Endothelial cell of umbilical vein (primary cell): ENCODE results near the gene DDAH2. TPM values are rescaled to one million over a fixed set of nuclear protein-coding genes. Genes with fewer than 3 reads are reported as not detected.

ENCODE experiments used
- BruUV-seq: library from RNA; stranded (reverse); fragments of 400-500 nt; replicated peaks from 2 replicates; lab custom pipeline; 2021; lab: Mats Ljungman, UMichigan
- CTCF ChIA-PET: fragments of 300-600, 350-600 bp; sonication (Branson Sonifier 250); formaldehyde crosslinking; loops from one replicate; lab custom pipeline; 2021; ENCODE audit warnings: antibody characterized with exemption, inconsistent platforms; lab: Charles Lee
- POLR2A ChIA-PET: fragments of 300-600, 350-600 bp; sonication (Branson Sonifier 250); formaldehyde crosslinking; loops from one replicate; lab custom pipeline; 2021; ENCODE audit warnings: antibody characterized with exemption, inconsistent platforms; lab: Charles Lee
- DNase-seq: peaks from one replicate; pipeline ENCODE4 v3.0.0-alpha.2; 2011; ENCODE audit warnings: low read depth, low spot score
- FAIRE-seq: peaks from 2 replicates; lab custom pipeline; 2011; peaks lifted over from hg19 to GRCh38; lab: Jason Lieb, UNC
- H2AFZ ChIP-seq: 2 replicates; pipeline ENCODE4 v1.6.0; 2012; ENCODE audit warnings: low read depth, low read length, control low read depth, inconsistent platforms
- H3K27ac ChIP-seq: 2 replicates; pipeline ENCODE4 v1.5.1; 2011; ENCODE audit warnings: low read depth, mild to moderate bottlenecking, control low read depth, low read length, moderate library complexity; ENCODE audit not compliant: insufficient read depth
- H3K27me3 ChIP-seq, 2 experiments: 2 replicates each; pipeline versions ENCODE4 v1.6.0 to v1.6.1; 2011; ENCODE audit warnings: low read length in 2 of 2, mixed read lengths in 1 of 2; ENCODE audit not compliant: control insufficient read depth in 2 of 2, insufficient read depth in 2 of 2
- H3K36me3 ChIP-seq, 2 experiments: 2 replicates in 1 of 2; 3 replicates in 1 of 2; pipeline ENCODE4 v1.5.1; 2011; ENCODE audit warnings: low read length in 2 of 2, mild to moderate bottlenecking in 1 of 2, moderate library complexity in 1 of 2; ENCODE audit not compliant: control insufficient read depth in 2 of 2, insufficient read depth in 2 of 2; ENCODE audit errors: extremely low read depth in 1 of 2
- H3K4me1 ChIP-seq: 3 replicates; pipeline ENCODE4 v1.5.1; 2011; ENCODE audit warnings: mild to moderate bottlenecking, low read length; ENCODE audit not compliant: control insufficient read depth, insufficient read depth; ENCODE audit errors: extremely low read depth
- H3K4me2 ChIP-seq: 2 replicates; pipeline ENCODE4 v1.6.1; 2011; ENCODE audit warnings: low read length, control low read depth, mixed read lengths; ENCODE audit not compliant: insufficient read depth
- H3K4me3 ChIP-seq, 3 experiments: fragments of 200-600 bp in 1 of 3; sonication (generic), shearing (Covaris generic) in 1 of 3; replicated peaks in 1 of 3; 2 replicates each; pipeline ENCODE4 v1.5.1; 2011 to 2016; ENCODE audit warnings: control low read depth in 3 of 3, low read length in 3 of 3, mild to moderate bottlenecking in 2 of 3, inconsistent platforms in 1 of 3, low read depth in 1 of 3, moderate library complexity in 1 of 3; ENCODE audit not compliant: insufficient read depth in 1 of 3
- H3K79me2 ChIP-seq: 2 replicates; pipeline ENCODE4 v1.6.0; 2012; ENCODE audit warnings: low read length, inconsistent platforms; ENCODE audit not compliant: control insufficient read depth, insufficient read depth
- H3K9ac ChIP-seq: replicated peaks from 2 replicates; pipeline ENCODE3; 2011; ENCODE audit warnings: low read length, control low read depth; ENCODE audit not compliant: insufficient read depth; ENCODE audit errors: extremely low read depth
- H3K9me1 ChIP-seq: replicated peaks from 3 replicates; pipeline ENCODE4 v1.6.0; 2011; ENCODE audit warnings: mild to moderate bottlenecking, low read length; ENCODE audit not compliant: control insufficient read depth, insufficient read depth; ENCODE audit errors: extremely low read depth
- H3K9me3 ChIP-seq: replicated peaks from 2 replicates; pipeline ENCODE4 v1.5.1; 2012; ENCODE audit warnings: low read length, inconsistent platforms; ENCODE audit not compliant: control insufficient read depth, insufficient read depth
- H4K20me1 ChIP-seq: replicated peaks from 2 replicates; pipeline ENCODE3; 2011; ENCODE audit warnings: mild to moderate bottlenecking, low read length; ENCODE audit not compliant: control insufficient read depth, insufficient read depth; ENCODE audit errors: extremely low read depth
- CTCF ChIP-seq, 2 donors: IDR thresholded peaks; 1 replicate in 1 of 2; 2 replicates in 1 of 2; pipeline ENCODE4 v1.5.1; 2011; ENCODE audit warnings: low read length in 2 of 2, mild to moderate bottlenecking in 2 of 2, moderate library complexity in 2 of 2, control low read depth in 1 of 2, inconsistent platforms in 1 of 2, low read depth in 1 of 2; ENCODE audit not compliant: insufficient read depth in 1 of 2; ENCODE audit errors: extremely low read depth in 1 of 2
- EZH2 ChIP-seq: IDR thresholded peaks from 2 replicates; pipeline ENCODE4 v1.6.1; 2012; ENCODE audit warnings: borderline replicate concordance, low read depth, mild to moderate bottlenecking, moderate library complexity, low read length, inconsistent platforms; ENCODE audit not compliant: severe bottlenecking
- FOS ChIP-seq: IDR thresholded peaks from 2 replicates; pipeline ENCODE4 v1.6.1; 2011; ENCODE audit warnings: mild to moderate bottlenecking, low read length, moderate library complexity, borderline replicate concordance; ENCODE audit not compliant: insufficient read depth
- JUN ChIP-seq: IDR thresholded peaks from 2 replicates; pipeline ENCODE4 v1.6.1; 2011; ENCODE audit warnings: borderline replicate concordance, low read depth; ENCODE audit not compliant: insufficient read length, insufficient read depth
- MAX ChIP-seq: IDR thresholded peaks from 2 replicates; pipeline ENCODE4 v1.6.1; 2011; ENCODE audit not compliant: insufficient read depth, insufficient read length
- MYC ChIP-seq: IDR thresholded peaks from one replicate; pipeline ENCODE4 v1.6.1; 2011; ENCODE audit warnings: mild to moderate bottlenecking, low read depth, low read length
- POLR2A ChIP-seq: IDR thresholded peaks from 2 replicates; pipeline ENCODE4 v1.6.1; 2012; ENCODE audit warnings: low read depth, mild to moderate bottlenecking, control low read depth, low read length
- POLR2AphosphoS5 ChIP-seq: IDR thresholded peaks from 2 replicates; pipeline ENCODE4 v1.6.1; 2012; ENCODE audit warnings: low read depth, mild to moderate bottlenecking, control low read depth, low read length, moderate library complexity; ENCODE audit not compliant: insufficient read depth
- dilution Hi-C: fragments of 300-500 bp; cut with MboI; formaldehyde crosslinking; loops from one replicate; pipeline ENCODE4 v1.15.0; 2019; ENCODE audit warnings: low sequenced_read_pairs; ENCODE audit not compliant: extremely low pct_ligation_motif_present
- intact Hi-C: fragments of 100-400 bp; cut with micrococcal nuclease; formaldehyde crosslinking; loops from one replicate; pipeline ENCODE4 v1.10.0; 2022
- polyA plus RNA-seq, 4 experiments: library from polyadenylated mRNA; depleted of rRNA in 3 of 4; stranded (reverse) in 3 of 4; unstranded in 1 of 4; fragments of >200 nt; gene quantifications; 2 replicates each; pipeline versions ENCODE4 v1.2.1 to v1.2.3, GENCODE V29; 2011 to 2012; ENCODE audit warnings: missing spikeins in 1 of 4
- total RNA-seq: library from RNA; stranded (reverse); gene quantifications from 2 replicates; pipeline ENCODE4 v1.2.3, GENCODE V29; 2021

The DDAH2 gene
- total and polyA plus RNA-seq, 2 donors (not counting 3 experiments of a cell fraction or from before 2014, with no cell fraction given): 109 to 176 TPM

- no peaks in the 10 kb centered on the region for H3K9me1 ChIP-seq
- H3K4me3 ChIP-seq: no peak overlapping the region
- no peaks in the 10 kb centered on the region for H3K36me3 ChIP-seq
- H3K27ac ChIP-seq: no peak overlapping the region
- H3K9me3 ChIP-seq: no peaks in the 10 kb centered on the region
- H3K9ac ChIP-seq: no peak overlapping the region
- DNase-seq: no peak
- H3K4me2 ChIP-seq: no peak overlapping the region
- no peaks in the 10 kb centered on the region for H3K27me3 ChIP-seq
- TF ChIP-seq POLR2AphosphoS5 (no peak), FOS (no peak), EZH2 (no peak), MAX (no peak), CTCF (IDR thresholded peaks at IDR 0.05; ENCODE audit: extremely low read depth in 1 of 2, insufficient read depth in 1 of 2, low read depth in 1 of 2, low read length in 2 of 2) (no peak)
- intact Hi-C loops: no loop called here
- H3K4me1 ChIP-seq: peaks cover 8% of the 10 kb centered on the region
- H4K20me1 ChIP-seq: no peaks in the 10 kb centered on the region
- ChIA-PET POLR2A (no interaction called here), CTCF (no interaction called here)
- no TSS peak for BruUV-seq
- peaks cover under 1% of the 10 kb centered on the region for H3K79me2 ChIP-seq
- FAIRE-seq: no peak
- dilution Hi-C loops: no loop called here
- no peak overlapping the region for H2AFZ ChIP-seq
Measured at GRCh38 chr6:31707701-31708100, 21.4 kb downstream of the DDAH2 start.

- no peak within 1 kb of the TSS for H3K4me2 ChIP-seq
- ChIA-PET CTCF (no interaction called here), POLR2A (interaction anchor here (0.6 kb wide), 1 partner anchor 24 kb away, joined by 9 read pairs; no protein-coding TSS in a partner anchor)
- no peaks in the 10 kb centered on the region for H3K9me3 ChIP-seq
- DNase-seq (no peak), FAIRE-seq (no peak)
- peaks cover 11% of the 10 kb centered on the region for H3K79me2 ChIP-seq
- H3K9me1 ChIP-seq: no peaks in the 10 kb centered on the region
- no peaks in the 10 kb centered on the region for H3K27me3 ChIP-seq
- no peaks in the 10 kb centered on the region for H4K20me1 ChIP-seq
- H3K9ac ChIP-seq: no peak within 1 kb of the TSS
- dilution Hi-C loops (no loop called here), intact Hi-C loops (no loop called here)
- peaks cover 15% of the 10 kb centered on the region for H3K4me1 ChIP-seq
- H3K27ac ChIP-seq: no peak within 1 kb of the TSS
- BruUV-seq: no TSS peak
- H3K36me3 ChIP-seq: no peaks in the 10 kb centered on the region
- H2AFZ ChIP-seq: no peak within 1 kb of the TSS
- H3K4me3 ChIP-seq: no peak within 1 kb of the TSS
- TF ChIP-seq MAX (no peak), EZH2 (no peak), FOS (no peak), POLR2A (no peak), MYC (no peak), CTCF (IDR thresholded peaks at IDR 0.05; ENCODE audit: extremely low read depth in 1 of 2, insufficient read depth in 1 of 2, low read depth in 1 of 2, low read length in 2 of 2) (no peak), JUN (no peak)
Measured at GRCh38 chr6:31706599-31706998, 22.5 kb downstream of the DDAH2 start, which contains the start of gene LY6G6F. LY6G6F (plus strand) TSS chr6:31706866; CDS start chr6:31706907, 41 bp downstream.
